Measurements from ENCODE around the gene ZNF587B.

The ZNF587B gene

DNA sequence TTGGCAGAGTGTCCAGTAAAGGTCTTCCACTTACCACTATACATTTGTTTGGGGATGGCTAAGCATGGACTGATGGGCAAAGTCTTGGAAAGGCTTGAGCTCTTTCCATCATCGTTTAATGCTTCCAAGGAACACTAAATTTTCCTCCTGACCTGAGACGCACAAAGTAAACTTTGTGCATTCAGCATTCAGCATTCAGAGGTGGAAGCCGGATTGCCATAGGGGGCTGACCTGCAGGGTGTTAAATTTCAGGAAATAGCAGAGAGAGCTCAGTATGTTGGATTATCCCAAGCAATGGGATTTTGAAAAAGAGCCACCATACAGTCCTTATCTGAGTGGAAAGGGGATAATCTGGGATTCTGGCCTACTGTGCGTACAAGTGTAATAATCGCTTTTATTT, 29.4 kb upstream of the ZNF587B start:
- TF ChIP-seq POLR2AphosphoS5 (IDR thresholded peaks at IDR 0.05; ENCODE audit: low read depth, low read length) (no peak), TAF1 (IDR thresholded peaks at IDR 0.05; ENCODE audit: borderline replicate concordance, insufficient read depth, low read length) (no peak), SIN3A (IDR thresholded peaks at IDR 0.05; ENCODE audit: borderline replicate concordance, insufficient read depth, low read length) (no peak), FOXP2 (optimal IDR thresholded peaks at IDR 0.05; ENCODE audit: borderline replicate concordance, extremely low read depth, extremely low read length, insufficient read depth) (no peak)
- TF ChIP-seq, protein P1, sequence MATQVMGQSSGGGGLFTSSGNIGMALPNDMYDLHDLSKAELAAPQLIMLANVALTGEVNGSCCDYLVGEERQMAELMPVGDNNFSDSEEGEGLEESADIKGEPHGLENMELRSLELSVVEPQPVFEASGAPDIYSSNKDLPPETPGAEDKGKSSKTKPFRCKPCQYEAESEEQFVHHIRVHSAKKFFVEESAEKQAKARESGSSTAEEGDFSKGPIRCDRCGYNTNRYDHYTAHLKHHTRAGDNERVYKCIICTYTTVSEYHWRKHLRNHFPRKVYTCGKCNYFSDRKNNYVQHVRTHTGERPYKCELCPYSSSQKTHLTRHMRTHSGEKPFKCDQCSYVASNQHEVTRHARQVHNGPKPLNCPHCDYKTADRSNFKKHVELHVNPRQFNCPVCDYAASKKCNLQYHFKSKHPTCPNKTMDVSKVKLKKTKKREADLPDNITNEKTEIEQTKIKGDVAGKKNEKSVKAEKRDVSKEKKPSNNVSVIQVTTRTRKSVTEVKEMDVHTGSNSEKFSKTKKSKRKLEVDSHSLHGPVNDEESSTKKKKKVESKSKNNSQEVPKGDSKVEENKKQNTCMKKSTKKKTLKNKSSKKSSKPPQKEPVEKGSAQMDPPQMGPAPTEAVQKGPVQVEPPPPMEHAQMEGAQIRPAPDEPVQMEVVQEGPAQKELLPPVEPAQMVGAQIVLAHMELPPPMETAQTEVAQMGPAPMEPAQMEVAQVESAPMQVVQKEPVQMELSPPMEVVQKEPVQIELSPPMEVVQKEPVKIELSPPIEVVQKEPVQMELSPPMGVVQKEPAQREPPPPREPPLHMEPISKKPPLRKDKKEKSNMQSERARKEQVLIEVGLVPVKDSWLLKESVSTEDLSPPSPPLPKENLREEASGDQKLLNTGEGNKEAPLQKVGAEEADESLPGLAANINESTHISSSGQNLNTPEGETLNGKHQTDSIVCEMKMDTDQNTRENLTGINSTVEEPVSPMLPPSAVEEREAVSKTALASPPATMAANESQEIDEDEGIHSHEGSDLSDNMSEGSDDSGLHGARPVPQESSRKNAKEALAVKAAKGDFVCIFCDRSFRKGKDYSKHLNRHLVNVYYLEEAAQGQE (IDR thresholded peaks at IDR 0.05; ENCODE audit: insufficient read depth in 1 of 2, low read depth in 2 of 2, low read length in 2 of 2) = no peak

DNA sequence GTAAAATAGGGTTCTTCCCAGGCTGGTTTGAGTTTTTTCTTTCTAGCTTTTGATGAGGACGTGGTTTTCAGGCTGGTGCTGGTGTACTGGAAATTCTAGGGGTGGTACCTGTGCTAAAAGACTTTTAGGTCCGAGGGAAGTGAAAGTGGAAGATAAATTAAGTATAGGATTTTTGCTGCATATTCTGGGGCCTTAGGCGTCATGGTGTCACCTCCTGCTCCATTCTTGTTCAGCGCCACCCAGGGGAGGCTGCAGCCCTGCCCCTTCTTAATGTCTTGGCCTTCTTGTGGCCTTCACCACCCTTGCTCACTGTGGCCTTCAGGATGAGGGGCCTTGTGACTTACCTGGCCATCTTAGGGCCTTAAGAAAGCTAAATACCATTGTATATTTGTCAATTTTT, 27.8 kb upstream of the ZNF587B start:
- TF ChIP-seq SIN3A (IDR thresholded peaks at IDR 0.05; ENCODE audit: borderline replicate concordance, insufficient read depth, low read length) = no peak
- no peak for TF ChIP-seq FOXP2 (optimal IDR thresholded peaks at IDR 0.05; ENCODE audit: borderline replicate concordance, extremely low read depth, extremely low read length, insufficient read depth)
- TF ChIP-seq, protein P1 (IDR thresholded peaks at IDR 0.05; ENCODE audit: insufficient read depth in 1 of 2, low read depth in 2 of 2, low read length in 2 of 2) = no peak
- no peak for TF ChIP-seq TAF1 (IDR thresholded peaks at IDR 0.05; ENCODE audit: borderline replicate concordance, insufficient read depth, low read length)

DNA sequence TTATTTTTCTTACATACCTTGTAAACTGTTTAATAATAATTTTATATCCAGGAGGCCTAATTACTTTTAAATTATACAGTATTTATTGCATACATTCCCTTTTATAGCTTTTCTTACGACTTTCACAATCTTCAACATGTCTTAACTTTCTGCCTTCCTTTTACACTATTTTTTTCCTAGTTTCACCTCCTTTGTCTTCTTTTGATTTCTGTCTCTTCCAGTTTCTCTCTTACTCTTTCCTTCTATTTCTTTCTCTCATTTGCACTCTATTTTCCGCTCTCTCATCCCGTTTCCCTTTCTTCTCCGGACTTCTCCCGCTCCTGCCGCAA, 26.9 kb upstream of the ZNF587B start:
- TF ChIP-seq SIN3A (IDR thresholded peaks at IDR 0.05; ENCODE audit: borderline replicate concordance, insufficient read depth, low read length) (no peak), POLR2AphosphoS5 (IDR thresholded peaks at IDR 0.05; ENCODE audit: low read depth, low read length) (no peak), FOXP2 (optimal IDR thresholded peaks at IDR 0.05; ENCODE audit: borderline replicate concordance, extremely low read depth, extremely low read length, insufficient read depth) (no peak), TAF1 (IDR thresholded peaks at IDR 0.05; ENCODE audit: borderline replicate concordance, insufficient read depth, low read length) (no peak)
- TF ChIP-seq, protein P1 (IDR thresholded peaks at IDR 0.05; ENCODE audit: insufficient read depth in 1 of 2, low read depth in 2 of 2, low read length in 2 of 2) = no peak

DNA sequence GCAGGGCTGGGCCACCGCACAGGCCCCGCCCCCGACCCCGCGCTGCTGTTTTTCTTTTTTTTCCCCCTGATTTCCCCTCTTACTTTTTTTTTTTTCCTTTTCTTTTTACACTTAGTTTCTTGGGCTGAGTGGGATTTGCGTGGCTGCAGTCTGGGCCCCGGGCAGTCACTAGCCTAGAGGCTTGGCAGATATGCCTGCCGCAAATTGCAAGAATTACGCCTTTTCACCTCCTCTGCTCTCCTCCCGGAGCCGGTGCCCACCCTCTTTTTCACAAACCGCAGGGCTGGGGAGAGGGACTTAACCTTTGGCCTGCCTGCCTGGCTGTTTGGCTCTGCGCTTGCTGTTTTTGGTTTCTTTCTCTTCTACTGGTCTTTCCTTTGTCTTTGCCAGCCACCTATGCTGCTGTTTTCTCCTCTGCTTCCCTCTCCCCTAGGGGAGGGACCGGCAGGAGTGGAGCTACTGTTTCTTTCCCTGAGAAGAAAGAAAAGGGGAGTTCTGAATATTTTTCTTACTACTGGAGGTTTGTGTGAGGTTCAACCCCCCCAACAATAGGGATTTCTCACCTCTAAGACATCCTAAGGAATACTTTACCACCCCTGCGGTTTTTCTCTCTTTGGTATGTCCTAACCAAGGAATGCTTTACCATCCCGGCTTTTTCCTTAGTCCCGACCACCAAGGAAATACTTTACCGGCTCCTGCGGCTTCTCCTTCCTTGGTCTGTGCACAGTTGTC, 26.3 kb upstream of the ZNF587B start:
- TF ChIP-seq, protein P1 (IDR thresholded peaks at IDR 0.05; ENCODE audit: insufficient read depth in 1 of 2, low read depth in 2 of 2, low read length in 2 of 2) = no peak
- no peak for TF ChIP-seq FOXP2 (optimal IDR thresholded peaks at IDR 0.05; ENCODE audit: borderline replicate concordance, extremely low read depth, extremely low read length, insufficient read depth)
- no peak for TF ChIP-seq POLR2AphosphoS5 (IDR thresholded peaks at IDR 0.05; ENCODE audit: low read depth, low read length)
- TF ChIP-seq SIN3A (IDR thresholded peaks at IDR 0.05; ENCODE audit: borderline replicate concordance, insufficient read depth, low read length) = no peak
- TF ChIP-seq TAF1 (IDR thresholded peaks at IDR 0.05; ENCODE audit: borderline replicate concordance, insufficient read depth, low read length) = no peak

All from PFSK-1 (cell line).